Measurements from ENCODE around the gene PTPN20.
"Not testable (repeated sequence)": the region's sequence is repeated elsewhere in the genome, so short reads cannot be mapped to it uniquely, and the experiment has no call there.

DNA sequence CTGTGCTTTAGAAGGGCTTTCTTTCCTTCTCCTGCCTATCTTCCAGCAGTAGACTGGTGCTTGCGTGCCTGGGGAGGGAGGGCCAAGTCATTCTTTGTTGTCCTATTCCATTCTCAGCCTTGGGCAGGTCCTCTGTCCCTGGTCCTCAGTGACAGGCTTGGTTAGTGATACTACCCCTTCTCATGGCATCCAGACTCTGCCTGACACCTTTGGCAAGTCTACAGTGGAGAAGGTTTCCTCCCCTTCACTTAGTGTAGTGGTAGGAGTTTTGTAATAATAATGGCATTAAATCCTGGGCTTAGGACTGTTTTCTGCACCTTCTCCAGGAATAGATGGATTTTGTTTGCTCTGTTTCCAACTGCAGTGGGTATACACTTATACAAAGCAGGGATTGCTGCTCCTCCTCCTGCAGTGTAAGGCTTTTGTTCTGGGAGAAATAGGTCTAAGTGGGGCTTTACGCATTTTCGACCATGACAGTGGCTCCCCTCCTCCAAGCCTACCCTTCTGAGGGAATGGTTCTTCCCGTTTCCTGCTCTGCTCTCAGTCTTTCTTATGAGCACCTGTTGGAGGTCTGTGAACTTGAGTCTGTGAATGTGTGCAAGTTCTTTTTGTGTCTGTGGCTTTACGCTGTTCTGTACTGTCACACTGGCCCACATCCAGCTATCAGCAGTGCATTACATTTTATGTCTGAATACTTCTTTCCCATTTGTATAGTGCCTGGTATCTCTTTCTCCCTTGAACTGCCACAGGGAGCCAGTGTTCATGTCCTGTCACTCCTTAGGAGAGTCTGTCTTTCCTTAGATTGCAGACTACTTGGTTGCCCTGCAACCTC, 37.7 kb downstream of the PTPN20 start:
- TF ChIP-seq, protein P1, sequence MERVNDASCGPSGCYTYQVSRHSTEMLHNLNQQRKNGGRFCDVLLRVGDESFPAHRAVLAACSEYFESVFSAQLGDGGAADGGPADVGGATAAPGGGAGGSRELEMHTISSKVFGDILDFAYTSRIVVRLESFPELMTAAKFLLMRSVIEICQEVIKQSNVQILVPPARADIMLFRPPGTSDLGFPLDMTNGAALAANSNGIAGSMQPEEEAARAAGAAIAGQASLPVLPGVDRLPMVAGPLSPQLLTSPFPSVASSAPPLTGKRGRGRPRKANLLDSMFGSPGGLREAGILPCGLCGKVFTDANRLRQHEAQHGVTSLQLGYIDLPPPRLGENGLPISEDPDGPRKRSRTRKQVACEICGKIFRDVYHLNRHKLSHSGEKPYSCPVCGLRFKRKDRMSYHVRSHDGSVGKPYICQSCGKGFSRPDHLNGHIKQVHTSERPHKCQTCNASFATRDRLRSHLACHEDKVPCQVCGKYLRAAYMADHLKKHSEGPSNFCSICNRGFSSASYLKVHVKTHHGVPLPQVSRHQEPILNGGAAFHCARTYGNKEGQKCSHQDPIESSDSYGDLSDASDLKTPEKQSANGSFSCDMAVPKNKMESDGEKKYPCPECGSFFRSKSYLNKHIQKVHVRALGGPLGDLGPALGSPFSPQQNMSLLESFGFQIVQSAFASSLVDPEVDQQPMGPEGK (CRISPR knock-in tag; IDR thresholded peaks at IDR 0.05; ENCODE audit: borderline replicate concordance): not testable (repeated sequence)
- TF ChIP-seq ARNTL (CRISPR knock-in tag; IDR thresholded peaks at IDR 0.05; ENCODE audit: borderline replicate concordance, low read depth); ZNF565 (CRISPR knock-in tag; conservative IDR thresholded peaks at IDR 0.05; ENCODE audit: low read depth); ZFP30 (CRISPR knock-in tag; IDR thresholded peaks at IDR 0.05); BACH2 (CRISPR knock-in tag; IDR thresholded peaks at IDR 0.05; ENCODE audit: borderline replicate concordance): not testable (repeated sequence)

Data from SK-N-SH treated with all-trans-retinoic acid at 6 μM for 48 hours (cell line).